Activated CD4-positive, alpha-beta memory T cell treated with anti-CD3 and anti-CD28 coated beads, Interleukin-2, amount 10 ng/mL, durations not matched to agents 7 days and 5 days (primary cell): ENCODE data around the gene SPOCK2. TPM values are rescaled to one million over a fixed set of nuclear protein-coding genes. Genes with fewer than 3 reads are reported as not detected.
A peak's percentile ranks its signal among the peaks of the same experiment; 100 is the strongest.

Experiments used
- CTCF ChIA-PET: fragments of 350-600 bp; sonication (Branson Sonifier 250); formaldehyde crosslinking; loops from one replicate; lab custom pipeline; 2021; ENCODE audit warnings: antibody characterized with exemption, inconsistent platforms; lab: Charles Lee
- POLR2A ChIA-PET: fragments of 350-600 bp; sonication (Branson Sonifier 250); formaldehyde crosslinking; loops from one replicate; lab custom pipeline; 2021; ENCODE audit warnings: antibody characterized with exemption; lab: Charles Lee
- DNase-seq: peaks from one replicate; pipeline ENCODE4 v3.0.0-alpha.2; 2020
- H3K27ac Mint-ChIP-seq: one replicate; pipeline ENCODE4 v1.8.0; 2021; ENCODE audit warnings: mild to moderate bottlenecking, mixed read lengths
- H3K27me3 Mint-ChIP-seq: one replicate; pipeline ENCODE4 v1.8.0; 2021; ENCODE audit warnings: mixed read lengths
- H3K36me3 Mint-ChIP-seq: one replicate; pipeline ENCODE4 v1.8.0; 2021; ENCODE audit warnings: low read depth, mixed read lengths
- H3K4me1 Mint-ChIP-seq: one replicate; pipeline ENCODE4 v1.8.0; 2021; ENCODE audit warnings: mixed read lengths
- H3K4me3 Mint-ChIP-seq: one replicate; pipeline ENCODE4 v1.8.0; 2021; ENCODE audit warnings: mild to moderate bottlenecking, mixed read lengths
- H3K9me3 Mint-ChIP-seq: one replicate; pipeline ENCODE4 v1.8.0; 2021; ENCODE audit warnings: mixed read lengths
- total RNA-seq, 2 experiments: library from RNA; stranded (reverse); gene quantifications; one replicate each; pipeline ENCODE4 v1.2.3, GENCODE V29; 2021

SPOCK2 gene
- total RNA-seq, 2 experiments from 2014 or later = 418 to 420 TPM

- ChIA-PET CTCF (interaction anchor here (1.1 to 1.7 kb wide), 3 partner anchors 28 to 43 kb away, joined by 3 to 5 read pairs (median 3); no protein-coding TSS in a partner anchor), POLR2A (interaction anchor here (1.0 to 1.7 kb wide), 2 partner anchors 9 to 23 kb away, joined by 3 read pairs; no protein-coding TSS in a partner anchor)
Observed at GRCh38 chr10:72093450-72093849, 5.1 kb upstream of the SPOCK2 start.

GRCh38 chr10:72092987-72093386, 4.6 kb upstream of the SPOCK2 start:
- peaks cover 56% of the 10 kb centered on the region for H3K4me1 Mint-ChIP-seq
- ChIA-PET POLR2A (interaction anchor here (1.0 kb wide), 1 partner anchor 24 kb away, joined by 3 read pairs; no protein-coding TSS in a partner anchor), CTCF (interaction anchor here (1.2 to 1.7 kb wide), 2 partner anchors 29 to 33 kb away, joined by 3 to 5 read pairs; no protein-coding TSS in a partner anchor)
- H3K4me3 Mint-ChIP-seq = no peak overlapping the region
- H3K9me3 Mint-ChIP-seq = no peaks in the 10 kb centered on the region
- H3K27me3 Mint-ChIP-seq = no peaks in the 10 kb centered on the region
- DNase-seq = no peak
- peaks cover 35% of the 10 kb centered on the region for H3K36me3 Mint-ChIP-seq
- H3K27ac Mint-ChIP-seq = no peak overlapping the region

More at GRCh38 chr10:72093450-72093849, 5.1 kb upstream of the SPOCK2 start:
- peaks cover 32% of the 10 kb centered on the region for H3K36me3 Mint-ChIP-seq
- H3K27ac Mint-ChIP-seq = no peak overlapping the region
- no peak for DNase-seq
- no peak overlapping the region for H3K4me3 Mint-ChIP-seq
- no peaks in the 10 kb centered on the region for H3K9me3 Mint-ChIP-seq
- no peaks in the 10 kb centered on the region for H3K27me3 Mint-ChIP-seq
- H3K4me1 Mint-ChIP-seq = peaks cover 55% of the 10 kb centered on the region

- CTCF ChIA-PET = no interaction called here
- Mint-ChIP-seq H3K36me3 (peaks cover 32% of the 10 kb centered on the region), H3K4me3 (no peak overlapping the region), H3K9me3 (no peaks in the 10 kb centered on the region), H3K27me3 (no peaks in the 10 kb centered on the region), H3K27ac (no peak overlapping the region), H3K4me1 (peaks cover 50% of the 10 kb centered on the region)
- DNase-seq = no peak
- POLR2A ChIA-PET = interaction anchor here (0.7 to 1.0 kb wide), 2 partner anchors 9 to 24 kb away, joined by 3 read pairs; no protein-coding TSS in a partner anchor
Observed at GRCh38 chr10:72092171-72092924, 4.0 kb upstream of the SPOCK2 start.

GRCh38 chr10:72090326-72090725, 2.0 kb upstream of the SPOCK2 start:
- peak overlapping the region; percentile 100 for H3K27ac Mint-ChIP-seq
- peaks cover 50% of the 10 kb centered on the region for H3K4me1 Mint-ChIP-seq
- DNase-seq = no peak
- H3K9me3 Mint-ChIP-seq = no peaks in the 10 kb centered on the region
- ChIA-PET POLR2A (interaction anchor here (1.2 to 4.9 kb wide), 11 partner anchors 11 to 231 kb away, joined by 3 to 68 read pairs (median 17); partner anchors contain the start of genes ANAPC16 and ASCC1), CTCF (interaction anchor here (1.1 to 4.1 kb wide), 10 partner anchors 11 to 247 kb away, joined by 3 to 18 read pairs (median 8); partner anchors contain the start of genes ANAPC16 and ASCC1)
- H3K27me3 Mint-ChIP-seq = no peaks in the 10 kb centered on the region
- peaks cover 35% of the 10 kb centered on the region for H3K36me3 Mint-ChIP-seq
- no peak overlapping the region for H3K4me3 Mint-ChIP-seq

GRCh38 chr10:72089618-72090017, 1.3 kb upstream of the SPOCK2 start:
- Mint-ChIP-seq H3K4me1 (peaks cover 53% of the 10 kb centered on the region), H3K27me3 (no peaks in the 10 kb centered on the region), H3K9me3 (no peaks in the 10 kb centered on the region), H3K4me3 (peak overlapping the region; percentile 76), H3K36me3 (peaks cover 39% of the 10 kb centered on the region), H3K27ac (peak overlapping the region; percentile 100)
- DNase-seq = peak; percentile 41
- ChIA-PET POLR2A (interaction anchor here (0.6 to 4.9 kb wide), 23 partner anchors 9 to 245 kb away, joined by 3 to 68 read pairs (median 7); partner anchors contain the start of genes ANAPC16, ASCC1 and PSAP), CTCF (interaction anchor here (0.6 to 4.1 kb wide), 13 partner anchors 12 to 250 kb away, joined by 3 to 18 read pairs (median 6); partner anchors contain the start of genes ANAPC16 and ASCC1)

GRCh38 chr10:72088889-72089575, 681 bp upstream of the SPOCK2 start:
- CTCF ChIA-PET = interaction anchor here (0.6 to 4.1 kb wide), 19 partner anchors 12 to 438 kb away, joined by 3 to 18 read pairs (median 6); partner anchors contain the start of genes ANAPC16 and ASCC1
- POLR2A ChIA-PET = interaction anchor here (0.6 to 4.9 kb wide), 32 partner anchors 10 to 316 kb away, joined by 3 to 68 read pairs (median 6); partner anchors contain the start of genes ANAPC16, ASCC1, PSAP and VSIR
- peak; percentile 68 for DNase-seq
- H3K9me3 Mint-ChIP-seq = no peaks in the 10 kb centered on the region
- peaks cover 54% of the 10 kb centered on the region for H3K4me1 Mint-ChIP-seq
- H3K27ac Mint-ChIP-seq = peak overlapping the region; percentile 100
- H3K4me3 Mint-ChIP-seq = peak overlapping the region; percentile 100
- H3K27me3 Mint-ChIP-seq = no peaks in the 10 kb centered on the region
- peaks cover 40% of the 10 kb centered on the region for H3K36me3 Mint-ChIP-seq

- Mint-ChIP-seq H3K27me3 (no peaks in the 10 kb centered on the region), H3K27ac (peak overlapping the region; percentile 90), H3K4me3 (peak overlapping the region; percentile 100), H3K36me3 (peaks cover 53% of the 10 kb centered on the region), H3K9me3 (no peaks in the 10 kb centered on the region), H3K4me1 (peaks cover 68% of the 10 kb centered on the region)
- DNase-seq = peak; percentile 57
- ChIA-PET CTCF (interaction anchor here (0.7 to 4.1 kb wide), 9 partner anchors 19 to 253 kb away, joined by 3 to 18 read pairs (median 6); no protein-coding TSS in a partner anchor), POLR2A (interaction anchor here (0.7 to 4.9 kb wide), 28 partner anchors 8 to 314 kb away, joined by 3 to 68 read pairs (median 6); partner anchors contain the start of genes ANAPC16, ASCC1, DDIT4 and VSIR)
Observed at GRCh38 chr10:72087392-72087968, 871 bp downstream of the SPOCK2 start.

- H3K4me1 Mint-ChIP-seq = peaks cover 73% of the 10 kb centered on the region
- H3K36me3 Mint-ChIP-seq = peaks cover 60% of the 10 kb centered on the region
- peak overlapping the region; percentile 90 for H3K27ac Mint-ChIP-seq
- ChIA-PET POLR2A (interaction anchor here (0.8 to 4.9 kb wide), 19 partner anchors 8 to 248 kb away, joined by 3 to 68 read pairs (median 7); partner anchors contain the start of genes ANAPC16, ASCC1 and DDIT4), CTCF (interaction anchor here (1.0 to 3.5 kb wide), 6 partner anchors 21 to 253 kb away, joined by 3 to 18 read pairs (median 9); no protein-coding TSS in a partner anchor)
- H3K9me3 Mint-ChIP-seq = no peaks in the 10 kb centered on the region
- H3K27me3 Mint-ChIP-seq = no peaks in the 10 kb centered on the region
- DNase-seq = peak; percentile 76
- peak overlapping the region; percentile 97 for H3K4me3 Mint-ChIP-seq
Observed at GRCh38 chr10:72086466-72087391, 1.6 kb downstream of the SPOCK2 start.

GRCh38 chr10:72085864-72086465, 2.4 kb downstream of the SPOCK2 start:
- Mint-ChIP-seq H3K4me3 (peak overlapping the region; percentile 97), H3K27me3 (no peaks in the 10 kb centered on the region), H3K9me3 (no peaks in the 10 kb centered on the region), H3K4me1 (peaks cover 77% of the 10 kb centered on the region), H3K27ac (peak overlapping the region; percentile 90), H3K36me3 (peaks cover 64% of the 10 kb centered on the region)
- CTCF ChIA-PET = interaction anchor here (1.2 to 2.9 kb wide), 2 partner anchors 36 to 37 kb away, joined by 4 to 13 read pairs; no protein-coding TSS in a partner anchor
- POLR2A ChIA-PET = interaction anchor here (1.0 to 4.6 kb wide), 6 partner anchors 21 to 248 kb away, joined by 3 to 46 read pairs (median 6); partner anchors contain the start of genes ANAPC16 and ASCC1
- no peak for DNase-seq

- peak overlapping the region; percentile 97 for H3K4me3 Mint-ChIP-seq
- ChIA-PET CTCF (interaction anchor here (0.8 to 2.9 kb wide), 4 partner anchors 23 to 189 kb away, joined by 4 to 13 read pairs (median 4); no protein-coding TSS in a partner anchor), POLR2A (interaction anchor here (1.0 to 4.6 kb wide), 9 partner anchors 9 to 251 kb away, joined by 3 to 46 read pairs (median 5); partner anchors contain the start of genes ANAPC16 and ASCC1)
- H3K4me1 Mint-ChIP-seq = peaks cover 79% of the 10 kb centered on the region
- peak overlapping the region; percentile 90 for H3K27ac Mint-ChIP-seq
- peaks cover 68% of the 10 kb centered on the region for H3K36me3 Mint-ChIP-seq
- no peaks in the 10 kb centered on the region for H3K9me3 Mint-ChIP-seq
- no peaks in the 10 kb centered on the region for H3K27me3 Mint-ChIP-seq
- DNase-seq = no peak
Observed at GRCh38 chr10:72085166-72085565, 3.2 kb downstream of the SPOCK2 start.
